NK-92 treated with Interleukin-12 subunit alpha and Interleukin-12 subunit beta, amount 100 ng/mL, for 24 hours (cell line): ENCODE data around the gene LPP.
"Not testable (repeated sequence)": the region's sequence is repeated elsewhere in the genome, so short reads cannot be mapped to it uniquely, and the experiment has no call there.

Experiments used
- DNase-seq: peaks from one replicate; lab custom pipeline; 2025; lab: John Stamatoyannopoulos, UW

LPP gene

GRCh38 chr3:188584958-188585689 is 431.2 kb downstream of the LPP start:
- DNase-seq: no peak

GRCh38 chr3:188589071-188589470 is 435.1 kb downstream of the LPP start:
- DNase-seq: no peak

DNA sequence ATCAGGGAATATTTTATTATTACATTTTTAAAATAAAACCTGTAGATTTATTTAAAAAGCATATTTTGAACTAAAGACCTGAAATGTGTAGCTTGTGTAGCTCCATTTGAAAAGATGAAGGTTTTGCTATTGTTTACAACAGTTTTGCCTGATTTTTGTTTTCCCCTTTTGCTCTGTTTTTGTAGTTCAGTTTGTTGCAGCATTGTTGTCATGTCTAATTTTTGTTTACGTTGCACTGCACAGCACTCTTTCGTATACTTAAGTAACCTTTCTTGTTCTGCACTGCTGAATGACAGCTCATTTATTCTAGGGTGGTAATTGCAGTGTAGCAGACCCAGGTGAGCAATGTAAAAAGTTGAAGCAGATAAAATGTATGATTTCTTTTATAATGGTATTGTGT is 435.8 kb downstream of the LPP start:
- no peak for DNase-seq

GRCh38 chr3:188590557-188590956 is 436.6 kb downstream of the LPP start:
- no peak for DNase-seq

GRCh38 chr3:188594139-188594538 is 440.2 kb downstream of the LPP start:
- DNase-seq: no peak

- DNase-seq: no peak
Observed at GRCh38 chr3:188595890-188596376, 442.0 kb downstream of the LPP start.

- no peak for DNase-seq
Observed at GRCh38 chr3:188598894-188599293, 444.9 kb downstream of the LPP start.

GRCh38 chr3:188602111-188602510 is 448.2 kb downstream of the LPP start:
- no peak for DNase-seq

GRCh38 chr3:188602620-188603019 is 448.7 kb downstream of the LPP start:
- no peak for DNase-seq

DNA sequence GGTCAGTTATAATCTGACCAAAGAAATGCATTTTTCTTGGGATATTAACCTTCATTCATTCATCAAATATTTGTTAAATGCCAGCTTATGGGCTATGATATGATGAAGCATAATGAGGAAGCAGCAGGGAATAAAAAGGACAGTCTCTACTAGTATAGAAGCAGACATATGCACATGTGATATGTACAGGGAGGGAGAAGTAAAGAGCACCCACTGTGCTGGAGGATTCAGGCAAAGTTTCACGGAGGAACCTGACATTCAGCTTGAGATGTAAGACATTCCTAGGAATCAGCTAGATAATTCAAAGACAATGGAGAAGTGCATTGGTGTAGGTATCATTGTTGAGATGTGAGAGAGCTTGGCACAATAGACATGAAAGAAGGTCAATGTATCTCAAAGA is 450.7 kb downstream of the LPP start:
- no peak for DNase-seq

GRCh38 chr3:188605231-188605630 is 451.3 kb downstream of the LPP start:
- no peak for DNase-seq

DNA sequence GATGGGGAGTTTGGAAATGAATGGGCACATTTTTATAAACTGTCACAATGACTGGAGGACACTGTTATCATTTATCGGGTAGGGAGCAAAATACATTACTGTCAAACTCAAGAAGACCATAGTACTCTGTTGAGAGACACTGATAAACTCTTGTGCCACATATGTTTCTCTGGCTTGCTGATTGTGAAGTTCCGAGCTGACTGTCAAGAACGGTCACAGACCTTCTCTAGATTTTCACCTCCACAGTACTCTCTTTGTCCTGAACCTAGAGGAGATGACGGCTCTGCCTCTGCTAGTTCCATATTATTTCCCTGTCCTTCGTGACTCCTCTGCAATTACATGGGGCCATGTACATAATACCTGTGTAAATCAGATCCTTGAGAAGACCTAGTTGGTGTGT is 451.9 kb downstream of the LPP start:
- no peak for DNase-seq

DNA sequence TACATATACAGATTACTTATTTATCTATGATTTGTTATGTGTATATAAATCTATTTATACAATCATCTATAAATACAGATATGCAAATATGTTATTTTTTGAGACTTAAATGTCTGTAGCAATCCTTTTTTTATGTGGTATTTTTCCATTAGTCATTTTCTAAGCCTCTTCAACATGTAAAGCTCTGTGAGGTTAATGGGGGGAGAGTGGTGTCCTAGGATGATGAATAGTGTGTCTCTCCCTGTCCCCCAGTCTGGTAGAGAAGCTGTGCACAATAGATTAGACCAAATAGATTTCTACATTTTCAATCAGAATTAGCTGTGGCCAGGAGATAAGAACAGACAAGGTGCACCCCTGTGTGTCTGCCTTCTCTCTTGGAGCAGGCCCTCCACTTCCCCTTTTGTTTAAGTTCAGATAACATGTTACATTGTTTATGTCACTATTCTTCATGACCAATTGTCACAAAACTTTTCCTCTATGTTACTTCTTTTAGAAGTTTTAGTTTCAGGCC is 453.9 kb downstream of the LPP start:
- DNase-seq: no peak

DNA sequence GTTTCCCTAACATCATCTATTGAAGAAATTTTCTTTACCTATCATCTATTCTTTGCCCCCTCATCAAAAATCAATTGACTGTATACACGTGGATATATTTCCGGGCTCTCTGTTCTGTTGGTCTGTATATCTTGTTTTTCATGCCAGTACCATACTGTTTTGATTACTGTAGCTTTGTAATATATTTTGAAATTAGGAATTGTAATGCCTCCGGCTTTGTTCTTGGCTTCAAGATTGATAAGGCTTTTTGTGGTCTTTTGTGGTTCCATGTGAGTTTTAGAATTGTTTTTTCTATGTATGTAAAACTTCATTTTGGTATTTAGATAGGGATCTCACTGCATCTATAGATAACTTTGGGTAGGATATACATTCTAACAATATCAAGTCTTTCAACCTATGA is 454.4 kb downstream of the LPP start:
- no peak for DNase-seq

DNA sequence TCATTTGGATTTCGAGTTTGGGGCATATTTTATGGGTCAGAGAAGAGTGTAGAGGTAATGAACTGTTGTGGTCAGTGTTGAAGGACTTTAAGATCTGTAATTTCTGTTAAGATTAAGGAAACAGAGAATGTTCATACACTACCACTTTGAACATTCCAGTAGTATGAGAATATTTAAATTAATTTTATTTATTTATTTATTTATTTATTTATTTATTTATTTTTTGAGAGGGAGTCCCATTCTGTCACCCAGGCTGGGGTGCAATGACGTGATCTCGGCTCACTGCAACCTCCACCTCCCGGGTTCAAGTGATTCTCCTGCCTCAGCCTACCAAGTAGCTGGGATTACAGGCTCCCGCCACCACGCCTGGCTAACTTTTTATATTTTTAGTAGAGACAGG is 459.8 kb downstream of the LPP start:
- DNase-seq: not testable (repeated sequence)

DNA sequence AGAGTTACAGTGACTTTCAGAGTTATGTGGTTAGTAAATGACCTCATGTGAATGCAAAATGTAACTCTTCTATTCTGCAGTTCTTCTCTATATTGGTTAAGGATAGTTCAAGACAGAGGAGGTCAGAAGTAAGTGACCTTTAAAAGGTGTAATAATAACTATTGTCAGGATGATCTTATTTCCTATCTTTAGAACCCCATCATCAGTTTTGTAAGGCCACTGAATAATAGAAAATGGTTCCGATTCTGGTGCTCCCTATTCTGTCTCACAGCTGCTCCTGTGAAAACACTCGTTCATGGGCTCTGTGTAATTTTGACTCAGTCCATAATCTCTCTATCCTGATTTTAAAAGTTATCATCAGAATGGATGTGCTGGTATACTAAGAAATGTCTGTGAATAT is 463.3 kb downstream of the LPP start:
- DNase-seq: no peak

- DNase-seq: no peak
Observed at GRCh38 chr3:188617988-188618701, 464.2 kb downstream of the LPP start.

- DNase-seq: no peak
Observed at GRCh38 chr3:188620752-188621151, 466.8 kb downstream of the LPP start.

DNA sequence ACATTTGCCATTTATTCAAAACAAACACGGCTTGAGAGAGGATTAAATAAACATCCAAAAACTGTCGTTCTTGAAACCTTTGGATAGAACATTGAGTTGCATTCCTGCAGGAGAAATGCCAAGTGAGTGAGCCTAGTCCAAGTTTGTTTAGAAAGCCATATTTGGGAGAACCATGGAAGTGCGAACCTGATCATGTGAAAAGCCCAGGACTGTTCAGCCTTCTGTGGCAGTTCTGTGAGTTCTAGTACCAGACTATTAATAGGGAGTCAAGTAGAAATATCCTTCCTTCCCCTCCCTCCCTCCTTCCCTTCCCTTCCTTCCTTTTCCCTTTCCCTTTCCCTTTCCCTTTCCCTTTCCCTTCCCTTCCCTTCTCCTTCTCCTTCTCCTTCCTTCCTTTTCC is 470.4 kb downstream of the LPP start:
- no peak for DNase-seq

- DNase-seq: no peak
Observed at GRCh38 chr3:188624828-188625227, 470.9 kb downstream of the LPP start.

DNA sequence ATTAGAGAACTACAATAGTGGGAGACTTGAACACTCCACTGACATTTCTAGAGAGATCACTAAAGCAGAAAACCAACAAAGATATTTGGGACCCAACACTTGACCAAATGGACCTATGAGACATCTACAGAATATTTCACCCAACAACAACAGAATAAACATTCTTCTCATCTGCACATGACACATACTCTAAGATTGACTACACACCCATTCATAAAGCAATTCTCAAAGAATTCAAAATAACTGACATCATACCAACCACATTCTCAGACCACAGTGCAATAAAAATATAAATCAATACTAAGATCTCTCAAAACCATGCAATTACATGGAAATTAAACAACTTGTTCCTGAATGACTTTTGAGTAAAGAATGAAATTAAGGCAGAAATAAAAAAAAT is 473.7 kb downstream of the LPP start:
- DNase-seq: no peak

- no peak for DNase-seq
Observed at GRCh38 chr3:188631291-188632010, 477.5 kb downstream of the LPP start.

- no peak for DNase-seq
Observed at GRCh38 chr3:188633206-188633605, 479.2 kb downstream of the LPP start.
